HepG2 (cell line): ENCODE measurements around the gene DPP7. TPM values are rescaled to one million over a fixed set of nuclear protein-coding genes. Genes with fewer than 3 reads are reported as not detected.

Experiments
- ATAC-seq: fragments of 200-7000 bp; cut with Tn5 transposase; 3 replicates; pipeline ENCODE4 v1.9.1; 2020; ENCODE audit warnings: mild to moderate bottlenecking, moderate library complexity
- Bru-seq: library from RNA; stranded (reverse); fragments of 400-500 nt; gene quantifications from one replicate; lab custom pipeline; 2021; lab: Mats Ljungman, UMichigan
- BruChase-seq, 2 experiments: library from RNA; stranded (reverse); fragments of 400-500 nt; gene quantifications; one replicate each; lab custom pipeline; 2021; lab: Mats Ljungman, UMichigan
- BruUV-seq: library from RNA; stranded (reverse); fragments of 400-500 nt; replicated peaks from 2 replicates; lab custom pipeline; 2021; lab: Mats Ljungman, UMichigan
- CTCF ChIA-PET: fragments of 300-600 bp; formaldehyde crosslinking; extraction: SDS; loops from one replicate; lab custom pipeline; 2021; ENCODE audit warnings: low total read pairs, inconsistent platforms, low intra/inter-chr PET ratio; lab: Yijun Ruan, JAX
- POLR2A ChIA-PET: fragments of 350-600 bp; sonication (Branson Sonifier 250); formaldehyde crosslinking; loops from one replicate; lab custom pipeline; 2020; ENCODE audit warnings: antibody characterized with exemption, inconsistent platforms; lab: Yijun Ruan, JAX
- DNase-seq: peaks from one replicate; pipeline ENCODE4 v3.0.0-alpha.2; 2015; ENCODE audit warnings: low spot score
- FAIRE-seq: peaks from 3 replicates; lab custom pipeline; 2011; peaks lifted over from hg19 to GRCh38; lab: Jason Lieb, UNC
- H2AFZ ChIP-seq: one replicate; pipeline ENCODE4 v1.6.1; 2011; ENCODE audit warnings: low read length, inconsistent platforms
- H3K27ac ChIP-seq: fragments of 300-600 bp; 3 replicates; pipeline ENCODE4 v1.8.0; 2011; ENCODE audit warnings: mixed run types, mild to moderate bottlenecking, mixed read lengths, low read length, inconsistent platforms; ENCODE audit not compliant: insufficient read depth; ENCODE audit errors: extremely low read length
- H3K27me3 ChIP-seq, 2 experiments: fragments of 200-600 bp in 1 of 2; 2 replicates in 1 of 2; 3 replicates in 1 of 2; pipeline versions ENCODE4 v1.6.0 to v1.8.0; 2011; ENCODE audit warnings: low read length in 2 of 2, mild to moderate bottlenecking in 2 of 2, moderate library complexity in 2 of 2, inconsistent platforms in 1 of 2; ENCODE audit not compliant: insufficient read depth in 2 of 2, control insufficient read depth in 1 of 2
- H3K36me3 ChIP-seq, 2 experiments: fragments of 200-600 bp in 1 of 2; replicated peaks in 1 of 2; 2 replicates in 1 of 2; 3 replicates in 1 of 2; pipeline versions ENCODE4 v1.5.1 to v1.8.0; 2011; ENCODE audit warnings: low read length in 2 of 2, inconsistent platforms in 1 of 2; ENCODE audit not compliant: insufficient read depth in 2 of 2, control insufficient read depth in 1 of 2
- H3K4me1 ChIP-seq: 2 replicates; pipeline ENCODE4 v1.5.1; 2012; ENCODE audit warnings: low read length, inconsistent platforms; ENCODE audit not compliant: insufficient read depth
- H3K4me2 ChIP-seq: 2 replicates; pipeline ENCODE4 v1.6.0; 2011; ENCODE audit warnings: low read depth, low read length, inconsistent platforms
- H3K4me3 ChIP-seq, 3 experiments: fragments of 200-600 bp in 1 of 3; sonication (generic), shearing (Covaris generic) in 1 of 3; replicated peaks in 1 of 3; 2 replicates each; pipeline ENCODE4 v1.5.1; 2011 to 2016; ENCODE audit warnings: low read length in 3 of 3, inconsistent platforms in 2 of 3, low read depth in 2 of 3, mild to moderate bottlenecking in 2 of 3, control low read depth in 1 of 3, mixed read lengths in 1 of 3; ENCODE audit not compliant: insufficient read depth in 1 of 3
- H3K79me2 ChIP-seq: one replicate; pipeline ENCODE4 v1.6.1; 2011; ENCODE audit warnings: low read length, inconsistent platforms; ENCODE audit not compliant: insufficient read depth
- H3K9ac ChIP-seq: 2 replicates; pipeline ENCODE4 v1.6.0; 2011; ENCODE audit warnings: mild to moderate bottlenecking, low read depth, low read length, inconsistent platforms; ENCODE audit not compliant: insufficient read depth
- H3K9me3 ChIP-seq: 2 replicates; pipeline ENCODE4 v1.5.1; 2012; ENCODE audit warnings: mild to moderate bottlenecking, low read length
- H4K20me1 ChIP-seq: 2 replicates; pipeline ENCODE4 v1.6.0; 2011; ENCODE audit warnings: inconsistent platforms, mild to moderate bottlenecking, low read length, moderate library complexity; ENCODE audit not compliant: insufficient read depth
- CENPX ChIP-seq: sonication (generic); formaldehyde crosslinking; IDR thresholded peaks from 2 replicates; pipeline ENCODE4 v1.9.0; 2021; ENCODE audit warnings: mild to moderate bottlenecking, missing genetic modification reagents, moderate library complexity
- EEA1 ChIP-seq: sonication (generic); formaldehyde crosslinking; IDR thresholded peaks from 2 replicates; pipeline ENCODE4 v1.5.1; 2020; ENCODE audit warnings: mild to moderate bottlenecking, missing genetic modification reagents, borderline replicate concordance
- HDAC2 ChIP-seq: sonication (generic); formaldehyde crosslinking; IDR thresholded peaks from 2 replicates; pipeline ENCODE4 v1.4.0; 2020; ENCODE audit warnings: missing genetic modification reagents
- HNRNPL ChIP-seq: fragments of 200-400 bp; formaldehyde crosslinking; IDR thresholded peaks from 2 replicates; pipeline ENCODE4 v1.6.1; 2017; ENCODE audit warnings: mild to moderate bottlenecking, low read depth, low read length
- SNAPC4 ChIP-seq: sonication (generic); formaldehyde crosslinking; IDR thresholded peaks from 2 replicates; pipeline ENCODE4 v1.4.0; 2020; ENCODE audit warnings: mild to moderate bottlenecking, missing genetic modification reagents
- ZNF263 ChIP-seq: sonication (generic); formaldehyde crosslinking; IDR thresholded peaks from 2 replicates; pipeline ENCODE4 v1.4.0; 2020; ENCODE audit warnings: missing genetic modification reagents
- ZNF275 ChIP-seq: sonication (generic); formaldehyde crosslinking; IDR thresholded peaks from 2 replicates; pipeline ENCODE4 v1.8.0; 2022; ENCODE audit warnings: missing genetic modification reagents, mild to moderate bottlenecking, inconsistent platforms, borderline replicate concordance
- ZNF33A ChIP-seq: sonication (generic); formaldehyde crosslinking; IDR thresholded peaks from 2 replicates; pipeline ENCODE4 v1.5.1; 2020; ENCODE audit warnings: missing genetic modification reagents, mild to moderate bottlenecking, moderate library complexity, borderline replicate concordance
- ZNF616 ChIP-seq: sonication (generic); formaldehyde crosslinking; IDR thresholded peaks from 2 replicates; pipeline ENCODE4 v1.5.0; 2020; ENCODE audit warnings: low read depth, mild to moderate bottlenecking, missing genetic modification reagents
- WGBS: methylation state at CpG from one replicate; pipeline ENCODE4 v1.1.6; 2017; ENCODE audit warnings: low lambda C conversion rate; 5-methylcytosine and 5-hydroxymethylcytosine counted together
- in situ Hi-C: cut with HindIII; loops from 2 replicates; pipeline ENCODE4 v1.10.0; 2017; ENCODE audit warnings: low pct_unique_long_range_greater_than_20kb; ENCODE audit not compliant: extremely low pct_ligation_motif_present
- intact Hi-C: fragments of 100-400 bp; cut with micrococcal nuclease; formaldehyde crosslinking; loops from one replicate; pipeline ENCODE4 v1.10.0; 2022; ENCODE audit not compliant: unreplicated experiment
- long read RNA-seq, 2 experiments: library from RNA in 1 of 2; library from polyadenylated mRNA in 1 of 2; stranded (forward) in 1 of 2; unstranded in 1 of 2; transcript quantifications; one replicate each; pipeline ENCODE4 v2.0.0, GENCODE V29; 2019 to 2022
- polyA minus RNA-seq, 3 experiments: library from RNA; depleted of rRNA, polyadenylated mRNA; stranded (reverse); fragments of >200 nt; gene quantifications; 2 replicates each; pipeline ENCODE4 v1.2.3, GENCODE V29; 2011; ENCODE audit warnings: low replicate concordance in 1 of 3
- polyA plus RNA-seq, 8 experiments: library from polyadenylated mRNA; depleted of rRNA in 3 of 8; stranded (reverse) in 7 of 8; unstranded in 1 of 8; fragments of >200 nt; fragmentation: Illumina TruSeq in 4 of 8; extraction: Trizol in 4 of 8; gene quantifications; 2 replicates each; pipeline versions ENCODE4 v1.2.1 to v1.2.3, GENCODE V29; 2011 to 2016; ENCODE audit warnings: low read depth in 4 of 8, missing spikeins in 1 of 8, mixed read lengths in 1 of 8; ENCODE audit not compliant: insufficient read depth in 1 of 8
- total RNA-seq, 5 experiments: library from RNA; depleted of rRNA; stranded (reverse); fragments of >200 nt; fragmentation: Illumina TruSeq; extraction: Trizol; gene quantifications; 2 replicates each; pipeline ENCODE4 v1.2.3, GENCODE V29; 2016; ENCODE audit warnings: low read depth in 1 of 5

DPP7 gene
- total RNA-seq (2016; rRNA removed; fragmentation: Illumina TruSeq; extraction: Trizol) (0.66 and 1.2 TPM in 2 replicates), polyA plus RNA-seq (2011; rRNA removed) (4.5 and 6.5 TPM in 2 replicates), polyA minus RNA-seq (2011; rRNA and poly(A)+ RNA removed; ENCODE audit: low replicate concordance) (3.4 and 95.8 TPM in 2 replicates), Bru-seq, nascent RNA (percentile 25 among the genes with signal in this experiment), BruChase-seq, experiment 1, labeled RNA remaining after a 6-hour chase (percentile 37 among the genes with signal in this experiment), BruChase-seq, experiment 2, labeled RNA remaining after a 2-hour chase (percentile 25 among the genes with signal in this experiment)
- total RNA-seq (2016; cell fraction: cytosol; rRNA removed; fragmentation: Illumina TruSeq; extraction: Trizol; ENCODE audit: low read depth): 0.91 and 1.4 TPM in 2 replicates
- total RNA-seq (2016; cell fraction: insoluble cytoplasmic fraction; rRNA removed; fragmentation: Illumina TruSeq; extraction: Trizol): 0.65 and 0.95 TPM in 2 replicates
- 0.83 TPM in 2 replicates for total RNA-seq (2016; cell fraction: membrane; rRNA removed; fragmentation: Illumina TruSeq; extraction: Trizol)
- total RNA-seq (2016; cell fraction: nucleus; rRNA removed; fragmentation: Illumina TruSeq; extraction: Trizol): 0.97 and 1.4 TPM in 2 replicates
- polyA plus RNA-seq (2011; cell fraction: cytosol; rRNA removed): 1.9 and 3.2 TPM in 2 replicates
- 28.6 and 38.6 TPM in 2 replicates for polyA plus RNA-seq (2011; cell fraction: nucleus; rRNA removed)
- polyA plus RNA-seq (2012): 3.1 and 4.5 TPM in 2 replicates
- 0.95 and 1.3 TPM in 2 replicates for polyA plus RNA-seq (2016; cell fraction: cytosol; fragmentation: Illumina TruSeq; extraction: Trizol; ENCODE audit: low read depth)
- 0.72 and 1.0 TPM in 2 replicates for polyA plus RNA-seq (2016; cell fraction: insoluble cytoplasmic fraction; fragmentation: Illumina TruSeq; extraction: Trizol; ENCODE audit: low read depth)
- polyA plus RNA-seq (2016; cell fraction: membrane; fragmentation: Illumina TruSeq; extraction: Trizol; ENCODE audit: low read depth): 0.70 and 0.74 TPM in 2 replicates
- 4.6 and 5.3 TPM in 2 replicates for polyA plus RNA-seq (2016; cell fraction: nucleus; fragmentation: Illumina TruSeq; extraction: Trizol; ENCODE audit: insufficient read depth, low read depth)
- 1.5 and 1.6 TPM in 2 replicates for polyA minus RNA-seq (2011; cell fraction: cytosol; rRNA and poly(A)+ RNA removed)
- polyA minus RNA-seq (2011; cell fraction: nucleus; rRNA and poly(A)+ RNA removed): 1.9 and 2.3 TPM in 2 replicates
- long read RNA-seq, experiment 1, partial matches to known transcripts: 1 of 2 reads
- long read RNA-seq, experiment 1, other reads (novel, unspliced or antisense): 0 of 2 reads
- long read RNA-seq, experiment 2: 0 reads

DNA sequence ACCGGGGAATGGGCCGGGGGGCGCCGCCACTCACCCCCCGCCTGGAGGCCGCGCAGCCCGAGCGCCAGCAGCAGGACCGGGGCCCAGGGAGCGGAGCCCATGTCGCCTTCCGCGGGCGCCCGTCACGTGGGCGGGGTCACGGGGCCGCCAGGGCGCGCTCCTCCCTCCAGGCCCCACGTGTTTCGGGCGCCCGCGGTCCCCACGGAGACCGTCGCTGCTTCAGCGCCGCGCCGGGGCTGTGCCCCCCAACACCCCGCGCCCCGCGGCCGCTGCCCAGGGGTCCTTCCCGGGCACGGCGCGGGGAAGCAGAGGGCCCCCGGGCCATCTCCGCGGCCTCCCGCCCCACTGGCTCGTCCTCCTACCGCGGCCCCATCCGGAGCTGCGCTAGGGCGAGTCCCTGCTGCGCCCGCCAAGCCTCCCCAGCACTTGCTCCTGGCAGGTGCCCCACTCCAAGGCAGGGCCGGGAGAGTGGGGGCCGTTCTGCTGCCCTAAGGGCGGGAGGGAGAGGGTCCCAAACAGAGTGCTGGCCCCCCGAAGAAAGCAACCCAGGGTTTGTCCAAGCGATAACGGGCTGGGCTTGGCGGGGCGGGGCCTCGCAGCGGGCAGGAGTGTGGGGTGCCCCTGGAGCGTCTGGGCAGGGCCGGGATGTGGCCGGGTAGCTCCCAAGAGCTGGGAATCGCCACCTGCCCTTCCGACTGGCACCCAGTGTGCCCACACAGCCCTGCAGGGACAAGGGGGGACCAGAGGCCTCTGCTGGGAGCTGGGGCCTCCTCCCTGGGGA, at the start of gene DPP7:
DPP7 (minus strand) TSS at position 121 of the 781 bp plus-strand sequence; CDS start at position 101, 20 bp downstream.
- intact Hi-C loops: loop anchor here (10.0 kb wide), 1 partner anchor 60 kb away; the partner anchor contains the start of genes LRRC26 and TMEM210
- Histone ChIP-seq H3K27me3 (no peaks in the 10 kb centered on the region), H3K79me2 (no peaks in the 10 kb centered on the region), H3K9ac (no peak within 1 kb of the TSS), H3K27ac (no peak within 1 kb of the TSS), H3K4me2 (no peak within 1 kb of the TSS), H4K20me1 (no peaks in the 10 kb centered on the region), H2AFZ (no peak within 1 kb of the TSS), H3K4me3 (no peak within 1 kb of the TSS; a peak in 1 of 6 replicates), H3K36me3 (no peaks in the 10 kb centered on the region), H3K4me1 (peaks cover 64% of the 10 kb centered on the region), H3K9me3 (no peaks in the 10 kb centered on the region)
- TF ChIP-seq CENPX (CRISPR knock-in tag): no peak
- TF ChIP-seq EEA1 (CRISPR knock-in tag): no peak
- TF ChIP-seq SNAPC4: no peak
- no peak for TF ChIP-seq ZNF33A (CRISPR knock-in tag)
- TF ChIP-seq ZNF616: no peak
- no peak for TF ChIP-seq HDAC2 (CRISPR knock-in tag)
- peak; percentile 69; the same call in 1 of the 2 replicates for TF ChIP-seq ZNF263
- TF ChIP-seq ZNF275 (CRISPR knock-in tag): no peak
- TF ChIP-seq HNRNPL: 0 out of 2 replicates have a peak, but pooled peaks have one; percentile 21
- 90% methylated on average over 40 of the region's 70 CpGs for WGBS
- in situ Hi-C loops: loop anchor here (5.0 kb wide), 1 partner anchor 112 kb away; the partner anchor contains the start of genes CYSRT1 and RNF224
- BruUV-seq: no TSS peak
- no peak for FAIRE-seq
- POLR2A ChIA-PET: no interaction called here
- CTCF ChIA-PET: no interaction called here
- no peak for DNase-seq
- no peak for ATAC-seq
